Measurements from ENCODE around the gene TANK. TPM values are rescaled to one million over a fixed set of nuclear protein-coding genes. Genes with fewer than 3 reads are reported as not detected.
A peak's percentile ranks its signal among the peaks of the same experiment; 100 is the strongest.

Gene TANK
- total and polyA plus RNA-seq, 2 of the 13 experiments (the other 11 are each of a cell fraction or from before 2014, with no cell fraction given): 66.9 to 96.1 TPM

DNA sequence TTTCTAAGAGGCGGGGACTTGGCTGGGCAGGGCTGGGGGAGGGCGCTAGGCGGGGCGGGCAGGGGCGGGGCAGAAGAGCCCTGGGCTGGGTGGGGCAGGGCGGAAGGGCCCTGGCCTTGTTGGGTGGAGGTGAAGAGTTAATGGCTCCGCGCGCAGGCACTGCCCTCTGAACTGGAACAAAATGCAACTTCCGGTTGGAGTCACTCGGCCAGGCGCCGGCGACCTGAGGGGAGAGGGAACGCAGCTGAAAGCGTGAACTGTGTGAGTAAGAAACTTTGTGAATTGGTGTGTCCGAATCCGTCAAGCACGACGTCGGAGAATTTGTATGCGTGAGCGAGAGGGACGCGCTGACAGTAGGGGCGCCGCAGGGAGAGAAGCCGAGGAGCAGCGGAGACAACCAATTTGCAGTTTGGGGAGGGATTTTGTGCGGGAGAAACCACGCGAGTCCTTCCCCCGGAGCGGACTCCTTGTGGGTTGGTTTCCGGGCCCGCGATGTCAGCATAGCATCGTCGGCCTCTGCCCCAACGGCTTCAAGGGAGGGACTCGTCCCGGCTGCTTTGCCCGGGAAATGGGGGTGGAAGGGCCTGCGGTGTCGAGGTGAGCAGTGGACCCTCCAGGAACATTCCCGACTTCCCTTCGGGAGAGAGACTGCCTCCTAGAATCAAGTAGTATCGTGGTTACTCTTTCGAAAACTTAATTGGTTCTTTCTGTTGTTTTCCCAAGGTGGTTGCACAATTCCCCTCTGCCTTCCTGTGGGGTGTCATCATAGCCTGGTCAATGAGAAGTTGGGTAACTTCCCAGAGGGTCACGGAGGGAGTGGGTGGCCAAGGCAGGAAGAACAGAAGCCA lies at the start of gene TANK (continued):
- TF ChIP-seq, protein P1, sequence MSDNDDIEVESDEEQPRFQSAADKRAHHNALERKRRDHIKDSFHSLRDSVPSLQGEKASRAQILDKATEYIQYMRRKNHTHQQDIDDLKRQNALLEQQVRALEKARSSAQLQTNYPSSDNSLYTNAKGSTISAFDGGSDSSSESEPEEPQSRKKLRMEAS (IDR thresholded peaks at IDR 0.05): peak; percentile 54; the same call in 1 of the 2 replicates
- no peak for TF ChIP-seq NR3C1 (CRISPR knock-in tag; IDR thresholded peaks at IDR 0.05)
- TF ChIP-seq, protein P2, sequence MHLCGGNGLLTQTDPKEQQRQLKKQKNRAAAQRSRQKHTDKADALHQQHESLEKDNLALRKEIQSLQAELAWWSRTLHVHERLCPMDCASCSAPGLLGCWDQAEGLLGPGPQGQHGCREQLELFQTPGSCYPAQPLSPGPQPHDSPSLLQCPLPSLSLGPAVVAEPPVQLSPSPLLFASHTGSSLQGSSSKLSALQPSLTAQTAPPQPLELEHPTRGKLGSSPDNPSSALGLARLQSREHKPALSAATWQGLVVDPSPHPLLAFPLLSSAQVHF (CRISPR knock-in tag; IDR thresholded peaks at IDR 0.05): peak; percentile 92
- TF ChIP-seq PITX1 (CRISPR knock-in tag; IDR thresholded peaks at IDR 0.05): peak; percentile 88
- peak; percentile 94 for TF ChIP-seq FOSL2 (CRISPR knock-in tag; IDR thresholded peaks at IDR 0.05)
- TF ChIP-seq ZNF891 (CRISPR knock-in tag; IDR thresholded peaks at IDR 0.05): peak; percentile 99
- TF ChIP-seq ZMYM3 (CRISPR knock-in tag; IDR thresholded peaks at IDR 0.05): peak; percentile 63
- peak; percentile 100 for TF ChIP-seq CEBPG (CRISPR knock-in tag; IDR thresholded peaks at IDR 0.05)
- TF ChIP-seq, protein P3, sequence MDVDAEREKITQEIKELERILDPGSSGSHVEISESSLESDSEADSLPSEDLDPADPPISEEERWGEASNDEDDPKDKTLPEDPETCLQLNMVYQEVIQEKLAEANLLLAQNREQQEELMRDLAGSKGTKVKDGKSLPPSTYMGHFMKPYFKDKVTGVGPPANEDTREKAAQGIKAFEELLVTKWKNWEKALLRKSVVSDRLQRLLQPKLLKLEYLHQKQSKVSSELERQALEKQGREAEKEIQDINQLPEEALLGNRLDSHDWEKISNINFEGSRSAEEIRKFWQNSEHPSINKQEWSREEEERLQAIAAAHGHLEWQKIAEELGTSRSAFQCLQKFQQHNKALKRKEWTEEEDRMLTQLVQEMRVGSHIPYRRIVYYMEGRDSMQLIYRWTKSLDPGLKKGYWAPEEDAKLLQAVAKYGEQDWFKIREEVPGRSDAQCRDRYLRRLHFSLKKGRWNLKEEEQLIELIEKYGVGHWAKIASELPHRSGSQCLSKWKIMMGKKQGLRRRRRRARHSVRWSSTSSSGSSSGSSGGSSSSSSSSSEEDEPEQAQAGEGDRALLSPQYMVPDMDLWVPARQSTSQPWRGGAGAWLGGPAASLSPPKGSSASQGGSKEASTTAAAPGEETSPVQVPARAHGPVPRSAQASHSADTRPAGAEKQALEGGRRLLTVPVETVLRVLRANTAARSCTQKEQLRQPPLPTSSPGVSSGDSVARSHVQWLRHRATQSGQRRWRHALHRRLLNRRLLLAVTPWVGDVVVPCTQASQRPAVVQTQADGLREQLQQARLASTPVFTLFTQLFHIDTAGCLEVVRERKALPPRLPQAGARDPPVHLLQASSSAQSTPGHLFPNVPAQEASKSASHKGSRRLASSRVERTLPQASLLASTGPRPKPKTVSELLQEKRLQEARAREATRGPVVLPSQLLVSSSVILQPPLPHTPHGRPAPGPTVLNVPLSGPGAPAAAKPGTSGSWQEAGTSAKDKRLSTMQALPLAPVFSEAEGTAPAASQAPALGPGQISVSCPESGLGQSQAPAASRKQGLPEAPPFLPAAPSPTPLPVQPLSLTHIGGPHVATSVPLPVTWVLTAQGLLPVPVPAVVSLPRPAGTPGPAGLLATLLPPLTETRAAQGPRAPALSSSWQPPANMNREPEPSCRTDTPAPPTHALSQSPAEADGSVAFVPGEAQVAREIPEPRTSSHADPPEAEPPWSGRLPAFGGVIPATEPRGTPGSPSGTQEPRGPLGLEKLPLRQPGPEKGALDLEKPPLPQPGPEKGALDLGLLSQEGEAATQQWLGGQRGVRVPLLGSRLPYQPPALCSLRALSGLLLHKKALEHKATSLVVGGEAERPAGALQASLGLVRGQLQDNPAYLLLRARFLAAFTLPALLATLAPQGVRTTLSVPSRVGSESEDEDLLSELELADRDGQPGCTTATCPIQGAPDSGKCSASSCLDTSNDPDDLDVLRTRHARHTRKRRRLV (CRISPR knock-in tag; IDR thresholded peaks at IDR 0.05): peak; percentile 91; the same call in 1 of the 2 replicates
- TF ChIP-seq, protein P4, sequence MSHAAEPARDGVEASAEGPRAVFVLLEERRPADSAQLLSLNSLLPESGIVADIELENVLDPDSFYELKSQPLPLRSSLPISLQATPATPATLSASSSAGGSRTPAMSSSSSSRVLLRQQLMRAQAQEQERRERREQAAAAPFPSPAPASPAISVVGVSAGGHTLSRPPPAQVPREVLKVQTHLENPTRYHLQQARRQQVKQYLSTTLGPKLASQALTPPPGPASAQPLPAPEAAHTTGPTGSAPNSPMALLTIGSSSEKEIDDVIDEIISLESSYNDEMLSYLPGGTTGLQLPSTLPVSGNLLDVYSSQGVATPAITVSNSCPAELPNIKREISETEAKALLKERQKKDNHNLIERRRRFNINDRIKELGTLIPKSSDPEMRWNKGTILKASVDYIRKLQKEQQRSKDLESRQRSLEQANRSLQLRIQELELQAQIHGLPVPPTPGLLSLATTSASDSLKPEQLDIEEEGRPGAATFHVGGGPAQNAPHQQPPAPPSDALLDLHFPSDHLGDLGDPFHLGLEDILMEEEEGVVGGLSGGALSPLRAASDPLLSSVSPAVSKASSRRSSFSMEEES (CRISPR knock-in tag; IDR thresholded peaks at IDR 0.05): peak; percentile 82
- no peak; the same call in 1 of the 2 replicates for TF ChIP-seq SRY (CRISPR knock-in tag; IDR thresholded peaks at IDR 0.05)
- TF ChIP-seq ZNF446 (CRISPR knock-in tag; IDR thresholded peaks at IDR 0.05): no peak
- TF ChIP-seq TAF15 (IDR thresholded peaks at IDR 0.05; ENCODE audit: low read depth, low read length, poor library complexity, severe bottlenecking): no peak
- TF ChIP-seq GTF3A (CRISPR knock-in tag; conservative IDR thresholded peaks at IDR 0.05): no peak
- TF ChIP-seq, protein P5, sequence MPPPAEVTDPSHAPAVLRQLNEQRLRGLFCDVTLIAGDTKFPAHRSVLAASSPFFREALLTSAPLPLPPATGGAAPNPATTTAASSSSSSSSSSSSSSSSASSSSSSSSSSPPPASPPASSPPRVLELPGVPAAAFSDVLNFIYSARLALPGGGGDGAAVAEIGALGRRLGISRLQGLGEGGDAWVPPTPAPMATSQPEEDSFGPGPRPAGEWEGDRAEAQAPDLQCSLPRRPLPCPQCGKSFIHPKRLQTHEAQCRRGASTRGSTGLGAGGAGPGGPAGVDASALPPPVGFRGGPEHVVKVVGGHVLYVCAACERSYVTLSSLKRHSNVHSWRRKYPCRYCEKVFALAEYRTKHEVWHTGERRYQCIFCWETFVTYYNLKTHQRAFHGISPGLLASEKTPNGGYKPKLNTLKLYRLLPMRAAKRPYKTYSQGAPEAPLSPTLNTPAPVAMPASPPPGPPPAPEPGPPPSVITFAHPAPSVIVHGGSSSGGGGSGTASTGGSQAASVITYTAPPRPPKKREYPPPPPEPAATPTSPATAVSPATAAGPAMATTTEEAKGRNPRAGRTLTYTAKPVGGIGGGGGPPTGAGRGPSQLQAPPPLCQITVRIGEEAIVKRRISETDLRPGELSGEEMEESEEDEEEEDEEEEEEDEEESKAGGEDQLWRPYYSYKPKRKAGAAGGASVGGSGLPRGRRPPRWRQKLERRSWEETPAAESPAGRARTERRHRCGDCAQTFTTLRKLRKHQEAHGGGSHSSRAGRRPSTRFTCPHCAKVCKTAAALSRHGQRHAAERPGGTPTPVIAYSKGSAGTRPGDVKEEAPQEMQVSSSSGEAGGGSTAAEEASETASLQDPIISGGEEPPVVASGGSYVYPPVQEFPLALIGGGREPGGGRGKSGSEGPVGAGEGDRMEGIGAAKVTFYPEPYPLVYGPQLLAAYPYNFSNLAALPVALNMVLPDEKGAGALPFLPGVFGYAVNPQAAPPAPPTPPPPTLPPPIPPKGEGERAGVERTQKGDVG (CRISPR knock-in tag; IDR thresholded peaks at IDR 0.05; ENCODE audit: borderline replicate concordance): no peak
- peak; percentile 95 for TF ChIP-seq ZC3H13 (CRISPR knock-in tag; IDR thresholded peaks at IDR 0.05)
- peak; percentile 69 for TF ChIP-seq ZNF543 (CRISPR knock-in tag; IDR thresholded peaks at IDR 0.05)
- TF ChIP-seq MED13 (CRISPR knock-in tag; IDR thresholded peaks at IDR 0.05): peak; percentile 94

Data from HepG2 (cell line).